ENCODE data around the gene SLU7. TPM values are rescaled to one million over a fixed set of nuclear protein-coding genes. Genes with fewer than 3 reads are reported as not detected.

SLU7 gene
- total and polyA plus RNA-seq, 7 donors = 22.4 to 80.3 (median 44.4) TPM

DNA sequence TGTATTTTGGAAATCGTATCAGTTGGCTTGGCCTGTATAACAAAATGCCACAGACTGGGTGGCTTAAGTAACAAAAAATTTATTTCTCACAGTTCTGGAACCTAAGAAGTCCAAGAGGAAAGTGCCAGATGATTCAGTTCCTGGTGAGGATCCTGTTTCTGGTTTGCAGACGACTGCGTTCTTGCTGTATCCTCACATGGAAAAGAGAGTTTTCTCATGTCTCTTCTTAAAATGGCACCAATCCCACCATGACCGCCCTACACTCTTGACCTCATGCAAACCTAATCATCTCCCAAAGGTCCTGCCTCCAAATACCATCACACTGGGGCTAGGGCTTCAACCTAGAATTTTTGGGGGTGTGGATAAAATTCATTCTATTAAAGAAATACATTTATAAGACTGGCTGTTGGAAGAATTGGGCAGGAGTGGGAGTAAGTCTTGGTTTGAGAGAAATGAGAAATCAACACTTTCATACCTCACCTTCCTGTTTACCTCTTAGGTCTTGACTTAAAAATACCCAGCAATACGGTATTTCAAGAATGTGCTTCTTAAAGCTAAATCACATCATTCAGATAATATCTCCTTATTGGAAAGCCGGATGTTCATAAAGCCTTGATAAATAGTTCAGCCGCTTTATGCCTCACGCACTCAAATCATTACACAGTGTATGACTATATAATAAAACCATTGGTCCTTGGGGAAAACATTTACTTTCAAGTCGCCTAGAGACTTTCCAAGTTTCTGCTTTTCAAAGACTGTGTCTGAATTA, 31.5 kb upstream of the SLU7 start:
- H3K4me3 ChIP-seq = no peak overlapping the region
- WGBS, 2 donors = 82 to 96% methylated on average over 9 of the region's 9 CpGs
- TF ChIP-seq CTCF (IDR thresholded peaks at IDR 0.05) (no peak), POLR2A (IDR thresholded peaks at IDR 0.05) (no peak), EP300 (IDR thresholded peaks at IDR 0.05) (no peak), POLR2AphosphoS5 (IDR thresholded peaks at IDR 0.05) (no peak)
- intact Hi-C loops (cut with DNase I) = no loop called here
- H3K36me3 ChIP-seq = no peaks in the 10 kb centered on the region
- no peaks in the 10 kb centered on the region for H3K4me1 ChIP-seq
- H3K27ac ChIP-seq = no peak overlapping the region
- H3K27me3 ChIP-seq = no peaks in the 10 kb centered on the region
- no peaks in the 10 kb centered on the region for H3K9me3 ChIP-seq
- DNase-seq = no peak

DNA sequence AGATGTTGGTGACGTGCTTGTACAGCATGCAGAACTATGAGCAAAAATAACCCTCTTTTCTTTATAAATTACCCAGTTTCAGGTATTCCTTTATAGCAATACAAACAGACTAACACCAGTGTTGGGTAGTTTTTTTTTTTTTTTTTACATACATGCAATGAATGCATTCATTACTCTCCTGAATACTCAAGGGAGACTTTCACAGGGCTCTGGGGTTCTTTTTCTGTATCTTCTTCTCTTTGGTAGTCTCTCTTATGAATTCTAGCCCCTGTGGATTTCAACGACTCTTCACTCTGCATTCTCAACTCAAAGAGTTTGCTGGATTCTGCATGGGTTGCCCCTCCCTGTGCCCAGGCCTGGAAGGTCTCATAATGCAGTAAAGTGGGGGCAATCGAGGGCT, 30.6 kb upstream of the SLU7 start:
- no peak for DNase-seq
- intact Hi-C loops (cut with DNase I) = no loop called here
- Histone ChIP-seq H3K9me3 (no peaks in the 10 kb centered on the region), H3K27ac (no peak overlapping the region), H3K27me3 (no peaks in the 10 kb centered on the region), H3K4me1 (no peaks in the 10 kb centered on the region), H3K4me3 (no peak overlapping the region), H3K36me3 (no peaks in the 10 kb centered on the region)
- 89 to 92% methylated on average over 3 of the region's 3 CpGs for WGBS, 2 donors
- TF ChIP-seq POLR2A (IDR thresholded peaks at IDR 0.05) (no peak), EP300 (IDR thresholded peaks at IDR 0.05) (no peak), CTCF (IDR thresholded peaks at IDR 0.05) (no peak), POLR2AphosphoS5 (IDR thresholded peaks at IDR 0.05) (no peak)

- Histone ChIP-seq H3K27me3 (no peaks in the 10 kb centered on the region), H3K4me1 (no peaks in the 10 kb centered on the region), H3K27ac (no peak overlapping the region), H3K4me3 (no peak overlapping the region), H3K36me3 (no peaks in the 10 kb centered on the region), H3K9me3 (no peaks in the 10 kb centered on the region)
- TF ChIP-seq CTCF (IDR thresholded peaks at IDR 0.05) (no peak), EP300 (IDR thresholded peaks at IDR 0.05) (no peak), POLR2AphosphoS5 (IDR thresholded peaks at IDR 0.05) (no peak), POLR2A (IDR thresholded peaks at IDR 0.05) (no peak)
- 92 to 94% methylated on average over 1 of the region's 1 CpG for whole genome bisulfite sequencing, 2 donors
- DNase-seq = no peak
- intact Hi-C loops (cut with DNase I) = no loop called here
These were observed 30.0 kb upstream of the SLU7 start for GRCh38 chr5:160448886-160449285.

GRCh38 chr5:160445751-160446150, 26.9 kb upstream of the SLU7 start:
- intact Hi-C loops (cut with DNase I) = no loop called here
- H3K27ac ChIP-seq = no peak overlapping the region

More at GRCh38 chr5:160445751-160446150, 26.9 kb upstream of the SLU7 start:
- H3K4me3 ChIP-seq = no peak overlapping the region
- no peak for DNase-seq
- no peaks in the 10 kb centered on the region for H3K36me3 ChIP-seq
- TF ChIP-seq CTCF (IDR thresholded peaks at IDR 0.05) = no peak
- TF ChIP-seq POLR2A (IDR thresholded peaks at IDR 0.05) = no peak
- TF ChIP-seq POLR2AphosphoS5 (IDR thresholded peaks at IDR 0.05) = no peak
- no peak for TF ChIP-seq EP300 (IDR thresholded peaks at IDR 0.05)
- no peaks in the 10 kb centered on the region for H3K4me1 ChIP-seq
- no peaks in the 10 kb centered on the region for H3K9me3 ChIP-seq
- no peaks in the 10 kb centered on the region for H3K27me3 ChIP-seq
